ENCODE data around the gene PSMD11. TPM values are rescaled to one million over a fixed set of nuclear protein-coding genes. Genes with fewer than 3 reads are reported as not detected.

Gene PSMD11
- total and polyA plus RNA-seq, 2 of the 13 experiments (the other 11 are each of a cell fraction or from before 2014, with no cell fraction given), result 69.8 to 152 TPM

DNA sequence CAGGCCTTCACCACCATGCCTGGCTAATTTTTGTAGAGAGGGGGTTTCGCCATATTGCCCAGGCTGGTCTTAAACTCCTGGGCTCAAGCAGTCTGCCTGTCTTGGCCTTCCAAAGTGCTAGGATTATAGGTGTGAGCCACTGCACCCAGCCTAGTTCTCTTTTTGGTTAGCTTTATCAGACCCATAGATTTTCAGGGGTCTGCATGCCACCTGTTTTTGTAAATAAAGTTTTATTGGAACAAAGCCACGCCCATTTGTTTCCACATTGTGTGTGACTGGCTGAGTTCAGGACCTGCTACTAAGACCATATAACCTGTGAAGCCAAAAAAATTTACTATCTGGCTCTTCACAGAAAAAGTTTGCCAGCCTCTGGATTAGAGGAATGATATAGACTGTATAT, 7.6 kb downstream of the PSMD11 start:
- no peak overlapping the region for H3K27ac ChIP-seq (ENCODE audit: extremely low read length, insufficient read depth, low read length)
- FAIRE-seq (no peak), DNase-seq (ENCODE audit: low spot score) (no peak), ATAC-seq (no peak)
- no peak overlapping the region for H3K9ac ChIP-seq (ENCODE audit: insufficient read depth, low read depth, low read length)
- WGBS (ENCODE audit: low lambda C conversion rate), result 97% methylated on average over 2 of the region's 2 CpGs
- no peaks in the 10 kb centered on the region for H4K20me1 ChIP-seq (ENCODE audit: insufficient read depth, low read length)
- peaks cover 10 to 75% of the 10 kb centered on the region in 2 experiments for H3K36me3 ChIP-seq (replicated peaks in 1 of 2; ENCODE audit: control insufficient read depth in 1 of 2, insufficient read depth in 2 of 2, low read length in 2 of 2)
- POLR2A ChIA-PET, result no interaction called here
- H3K4me1 ChIP-seq (ENCODE audit: insufficient read depth, low read length), result peaks cover 8% of the 10 kb centered on the region
- H3K79me2 ChIP-seq (ENCODE audit: insufficient read depth, low read length), result peaks cover 47% of the 10 kb centered on the region
- no peaks in the 10 kb centered on the region for H3K9me3 ChIP-seq (ENCODE audit: low read length)
- no peak overlapping the region for H3K4me3 ChIP-seq (replicated peaks in 1 of 3; ENCODE audit: insufficient read depth in 1 of 3, low read depth in 2 of 3, low read length in 3 of 3)
- intact Hi-C loops (cut with micrococcal nuclease; ENCODE audit: unreplicated experiment), result no loop called here
- CTCF ChIA-PET (ENCODE audit: low intra/inter-chr PET ratio, low total read pairs), result no interaction called here
- H3K27me3 ChIP-seq (ENCODE audit: control insufficient read depth in 1 of 2, insufficient read depth in 2 of 2, low read length in 2 of 2), result no peaks in the 10 kb centered on the region
- in situ Hi-C loops (cut with HindIII; ENCODE audit: extremely low pct_ligation_motif_present, low pct_unique_long_range_greater_than_20kb), result no loop called here
- no peak for TF ChIP-seq ZNF3 (CRISPR knock-in tag; IDR thresholded peaks at IDR 0.05)
- TF ChIP-seq, protein P1, sequence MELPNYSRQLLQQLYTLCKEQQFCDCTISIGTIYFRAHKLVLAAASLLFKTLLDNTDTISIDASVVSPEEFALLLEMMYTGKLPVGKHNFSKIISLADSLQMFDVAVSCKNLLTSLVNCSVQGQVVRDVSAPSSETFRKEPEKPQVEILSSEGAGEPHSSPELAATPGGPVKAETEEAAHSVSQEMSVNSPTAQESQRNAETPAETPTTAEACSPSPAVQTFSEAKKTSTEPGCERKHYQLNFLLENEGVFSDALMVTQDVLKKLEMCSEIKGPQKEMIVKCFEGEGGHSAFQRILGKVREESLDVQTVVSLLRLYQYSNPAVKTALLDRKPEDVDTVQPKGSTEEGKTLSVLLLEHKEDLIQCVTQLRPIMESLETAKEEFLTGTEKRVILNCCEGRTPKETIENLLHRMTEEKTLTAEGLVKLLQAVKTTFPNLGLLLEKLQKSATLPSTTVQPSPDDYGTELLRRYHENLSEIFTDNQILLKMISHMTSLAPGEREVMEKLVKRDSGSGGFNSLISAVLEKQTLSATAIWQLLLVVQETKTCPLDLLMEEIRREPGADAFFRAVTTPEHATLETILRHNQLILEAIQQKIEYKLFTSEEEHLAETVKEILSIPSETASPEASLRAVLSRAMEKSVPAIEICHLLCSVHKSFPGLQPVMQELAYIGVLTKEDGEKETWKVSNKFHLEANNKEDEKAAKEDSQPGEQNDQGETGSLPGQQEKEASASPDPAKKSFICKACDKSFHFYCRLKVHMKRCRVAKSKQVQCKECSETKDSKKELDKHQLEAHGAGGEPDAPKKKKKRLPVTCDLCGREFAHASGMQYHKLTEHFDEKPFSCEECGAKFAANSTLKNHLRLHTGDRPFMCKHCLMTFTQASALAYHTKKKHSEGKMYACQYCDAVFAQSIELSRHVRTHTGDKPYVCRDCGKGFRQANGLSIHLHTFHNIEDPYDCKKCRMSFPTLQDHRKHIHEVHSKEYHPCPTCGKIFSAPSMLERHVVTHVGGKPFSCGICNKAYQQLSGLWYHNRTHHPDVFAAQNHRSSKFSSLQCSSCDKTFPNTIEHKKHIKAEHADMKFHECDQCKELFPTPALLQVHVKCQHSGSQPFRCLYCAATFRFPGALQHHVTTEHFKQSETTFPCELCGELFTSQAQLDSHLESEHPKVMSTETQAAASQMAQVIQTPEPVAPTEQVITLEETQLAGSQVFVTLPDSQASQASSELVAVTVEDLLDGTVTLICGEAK (IDR thresholded peaks at IDR 0.05), result peak; percentile 61
- TF ChIP-seq, protein P1 (CRISPR knock-in tag; IDR thresholded peaks at IDR 0.05), result peak; percentile 96
- H2AFZ ChIP-seq (ENCODE audit: low read length), result no peak overlapping the region
- no peak overlapping the region for H3K4me2 ChIP-seq (ENCODE audit: low read depth, low read length)
- BruUV-seq (replicated peaks), result no TSS peak
